B cell (primary cell): Measurements from ENCODE around the gene CTNNA3. TPM values are rescaled to one million over a fixed set of nuclear protein-coding genes. Genes with fewer than 3 reads are reported as not detected.

Experiments
- ATAC-seq: fragments of 200-7000 bp; cut with Tn5 transposase; one replicate; pipeline ENCODE4 v1.10.0; 2021; ENCODE audit warnings: low read depth, mild to moderate bottlenecking, moderate number of reproducible peaks, moderate library complexity
- CTCF ChIA-PET: fragments of 350-600 bp; sonication (Branson Sonifier 250); formaldehyde crosslinking; loops from one replicate; lab custom pipeline; 2021; ENCODE audit warnings: antibody characterized with exemption, inconsistent platforms; lab: Charles Lee
- POLR2A ChIA-PET: fragments of 350-600 bp; sonication (Branson Sonifier 250); formaldehyde crosslinking; loops from one replicate; lab custom pipeline; 2021; ENCODE audit warnings: antibody characterized with exemption; lab: Charles Lee
- DNase-seq: peaks from one replicate; pipeline ENCODE4 v3.0.0; 2013
- H2AFZ ChIP-seq: 2 replicates; pipeline ENCODE4 v1.6.1; 2012; ENCODE audit warnings: mild to moderate bottlenecking, low read depth, low read length; ENCODE audit not compliant: insufficient read depth, poor library complexity, severe bottlenecking
- H3K27ac ChIP-seq, 2 donors: 1 replicate in 1 of 2; 2 replicates in 1 of 2; pipeline ENCODE4 v1.5.1; 2012 to 2013; ENCODE audit warnings: low read length in 2 of 2, mild to moderate bottlenecking in 2 of 2, moderate library complexity in 1 of 2
- H3K27me3 ChIP-seq, 4 experiments: fragments of 200-600 bp in 1 of 4; sonication (generic) in 1 of 4; replicated peaks in 1 of 4; 1 replicate in 2 of 4; 2 replicates in 2 of 4; pipeline versions ENCODE4 v1.6.1 to v1.7.0; 2013 to 2016; ENCODE audit warnings: low read length in 3 of 4, mild to moderate bottlenecking in 2 of 4, mixed read lengths in 1 of 4, moderate library complexity in 1 of 4; ENCODE audit not compliant: insufficient read depth in 4 of 4, control insufficient read depth in 3 of 4; ENCODE audit errors: control extremely low read depth in 1 of 4
- H3K36me3 ChIP-seq, 2 experiments: replicated peaks in 1 of 2; 1 replicate in 1 of 2; 2 replicates in 1 of 2; pipeline versions ENCODE4 v1.6.1 to v1.7.1; 2013; ENCODE audit warnings: low read length in 1 of 2; ENCODE audit not compliant: insufficient read depth in 2 of 2, control insufficient read depth in 1 of 2; ENCODE audit errors: control extremely low read depth in 1 of 2, extremely low read depth in 1 of 2
- H3K4me1 ChIP-seq, 2 donors: fragments of 200-600 bp in 1 of 2; sonication (generic) in 1 of 2; 1 replicate in 1 of 2; 2 replicates in 1 of 2; pipeline versions ENCODE4 v1.5.1 to v1.6.1; 2013 to 2017; ENCODE audit warnings: low read length in 2 of 2; ENCODE audit not compliant: control insufficient read depth in 2 of 2, insufficient read depth in 2 of 2
- H3K4me2 ChIP-seq: replicated peaks from 2 replicates; pipeline ENCODE3; 2012; ENCODE audit warnings: mild to moderate bottlenecking, low read depth, low read length; ENCODE audit not compliant: poor library complexity, severe bottlenecking
- H3K4me3 ChIP-seq, 5 experiments: fragments of 200-600 bp in 1 of 5; sonication (generic) in 1 of 5; 1 replicate in 3 of 5; 2 replicates in 2 of 5; pipeline versions ENCODE4 v1.5.1 to v1.7.0; 2011 to 2016; ENCODE audit warnings: low read length in 4 of 5, mild to moderate bottlenecking in 4 of 5, low read depth in 2 of 5, control low read depth in 1 of 5, moderate library complexity in 1 of 5; ENCODE audit not compliant: insufficient read depth in 1 of 5; ENCODE audit errors: control extremely low read depth in 1 of 5, extremely low read depth in 1 of 5
- H3K79me2 ChIP-seq: fragments of 200-600 bp; sonication (generic); one replicate; pipeline ENCODE4 v1.6.0; 2016; ENCODE audit warnings: low read length; ENCODE audit not compliant: control insufficient read depth, insufficient read depth
- H3K9ac ChIP-seq: fragments of 200-600 bp; sonication (generic); 2 replicates; pipeline ENCODE4 v1.6.1; 2017; ENCODE audit warnings: mild to moderate bottlenecking, low read length, moderate library complexity
- H3K9me3 ChIP-seq, 3 donors: one replicate each; pipeline versions ENCODE4 v1.6.1 to v1.7.1; 2013; ENCODE audit warnings: low read length in 2 of 3; ENCODE audit not compliant: control insufficient read depth in 2 of 3, insufficient read depth in 1 of 3; ENCODE audit errors: control extremely low read depth in 1 of 3
- H4K20me1 ChIP-seq: 2 replicates; pipeline ENCODE4 v1.6.0; 2012; ENCODE audit warnings: mild to moderate bottlenecking, low read length; ENCODE audit not compliant: insufficient read depth, control insufficient read depth, poor library complexity, severe bottlenecking
- H3K27ac Mint-ChIP-seq: one replicate; pipeline ENCODE4 v1.8.0; 2021; ENCODE audit warnings: mixed read lengths
- H3K27me3 Mint-ChIP-seq: one replicate; pipeline ENCODE4 v1.8.0; 2021; ENCODE audit warnings: mixed read lengths
- H3K4me1 Mint-ChIP-seq: one replicate; pipeline ENCODE4 v1.8.0; 2021; ENCODE audit warnings: mixed read lengths
- H3K4me3 Mint-ChIP-seq: one replicate; pipeline ENCODE4 v1.8.0; 2021; ENCODE audit warnings: mixed read lengths
- H3K9me3 Mint-ChIP-seq: one replicate; pipeline ENCODE4 v1.8.0; 2022; ENCODE audit warnings: mixed read lengths; ENCODE audit not compliant: insufficient read depth
- CTCF ChIP-seq: fragments of 200-600 bp; IDR thresholded peaks from one replicate; pipeline ENCODE4 v1.8.0; 2022; ENCODE audit warnings: antibody characterized with exemption, mild to moderate bottlenecking
- EZH2 ChIP-seq: IDR thresholded peaks from 2 replicates; pipeline ENCODE4 v1.6.1; 2012; ENCODE audit warnings: borderline replicate concordance, low read depth, mild to moderate bottlenecking, moderate library complexity, low read length; ENCODE audit not compliant: insufficient read depth, poor library complexity, severe bottlenecking
- WGBS: methylation state at CpG from one replicate; pipeline ENCODE4 v1.1.5; 2013; ENCODE audit warnings: missing lambda C conversion rate; ENCODE audit not compliant: insufficient coverage; 5-methylcytosine and 5-hydroxymethylcytosine counted together
- intact Hi-C: fragments of 100-400 bp; cut with micrococcal nuclease; formaldehyde crosslinking; loops from one replicate; pipeline ENCODE4 v1.10.0; 2022
- polyA plus RNA-seq: library from polyadenylated mRNA; depleted of rRNA; stranded (reverse); fragments of >200 nt; gene quantifications from 2 replicates; pipeline ENCODE4 v1.2.3, GENCODE V29; 2012
- total RNA-seq, 2 donors: library from RNA; stranded (reverse); fragments of 120-200 nt in 1 of 2; gene quantifications; 1 replicate in 1 of 2; 2 replicates in 1 of 2; pipeline versions ENCODE4 v1.2.3 to v1.2.4, GENCODE V29; 2013 to 2022

The CTNNA3 gene
- total and polyA plus RNA-seq, 2 donors (not counting 1 experiment from before 2014, with no cell fraction given) = 0.01 TPM; not detected in 1

- Mint-ChIP-seq H3K4me3 (no peak overlapping the region), H3K9me3 (peaks cover 1% of the 10 kb centered on the region), H3K27ac (no peak overlapping the region), H3K27me3 (no peaks in the 10 kb centered on the region), H3K4me1 (no peaks in the 10 kb centered on the region)
- TF ChIP-seq EZH2 (no peak), CTCF (no peak)
- no peaks in the 10 kb centered on the region for H3K36me3 ChIP-seq
- H3K9me3 ChIP-seq = no peaks in the 10 kb centered on the region
- H3K9ac ChIP-seq = no peak overlapping the region
- intact Hi-C loops = no loop called here
- no peaks in the 10 kb centered on the region for H4K20me1 ChIP-seq
- no peak overlapping the region for H3K27ac ChIP-seq
- H3K4me1 ChIP-seq = no peaks in the 10 kb centered on the region
- H2AFZ ChIP-seq = no peak overlapping the region
- WGBS = no CpG with 5 or more reads among the region's 1 CpG
- POLR2A ChIA-PET = no interaction called here
- no peaks in the 10 kb centered on the region for H3K79me2 ChIP-seq
- ATAC-seq = no peak
- DNase-seq = no peak
- H3K27me3 ChIP-seq = no peaks in the 10 kb centered on the region
- no peak overlapping the region for H3K4me3 ChIP-seq
- H3K4me2 ChIP-seq = no peak overlapping the region
- CTCF ChIA-PET = no interaction called here
These were observed 843.2 kb downstream of the CTNNA3 start for GRCh38 chr10:66852811-66853210.

- no peaks in the 10 kb centered on the region for H3K9me3 Mint-ChIP-seq
- DNase-seq (no peak), ATAC-seq (no peak)
- no peaks in the 10 kb centered on the region for H3K79me2 ChIP-seq
- no peak overlapping the region for H3K9ac ChIP-seq
- no peak overlapping the region for H3K4me3 Mint-ChIP-seq
- no peaks in the 10 kb centered on the region for H4K20me1 ChIP-seq
- TF ChIP-seq EZH2 (no peak), CTCF (no peak)
- no peak overlapping the region for H2AFZ ChIP-seq
- H3K27me3 Mint-ChIP-seq = no peaks in the 10 kb centered on the region
- CTCF ChIA-PET = no interaction called here
- intact Hi-C loops = no loop called here
- POLR2A ChIA-PET = no interaction called here
- H3K27me3 ChIP-seq = no peaks in the 10 kb centered on the region
- no peak overlapping the region for H3K27ac ChIP-seq
- H3K9me3 ChIP-seq = no peaks in the 10 kb centered on the region
- H3K4me1 Mint-ChIP-seq = no peaks in the 10 kb centered on the region
- H3K4me1 ChIP-seq = no peaks in the 10 kb centered on the region
- no peak overlapping the region for H3K4me3 ChIP-seq
- no peak overlapping the region for H3K4me2 ChIP-seq
- H3K27ac Mint-ChIP-seq = no peak overlapping the region
- H3K36me3 ChIP-seq = no peaks in the 10 kb centered on the region
- 79% methylated on average over 2 of the region's 3 CpGs for WGBS
These were observed 847.1 kb downstream of the CTNNA3 start for GRCh38 chr10:66848856-66849255.
